SU-DHL-6 (cell line): ENCODE results near the gene TNPO1.

Experiments
- EZH2phosphoT487 ChIP-seq: fragments of 200-600 bp; sonication (generic), shearing (Covaris generic); conservative IDR thresholded peaks from 2 replicates; pipeline ENCODE4 v1.6.1; 2018; ENCODE audit warnings: mild to moderate bottlenecking, antibody characterized with exemption, low read length, moderate library complexity, mixed read lengths
- TF ChIP-seq, protein P1 (sequence below): fragments of 200-600 bp; sonication (generic); IDR thresholded peaks from one replicate; pipeline ENCODE4 v1.5.1; 2017; ENCODE audit warnings: antibody characterized with exemption, mild to moderate bottlenecking, low read length, moderate library complexity; ENCODE audit not compliant: insufficient read depth, poor library complexity, severe bottlenecking

DNA sequence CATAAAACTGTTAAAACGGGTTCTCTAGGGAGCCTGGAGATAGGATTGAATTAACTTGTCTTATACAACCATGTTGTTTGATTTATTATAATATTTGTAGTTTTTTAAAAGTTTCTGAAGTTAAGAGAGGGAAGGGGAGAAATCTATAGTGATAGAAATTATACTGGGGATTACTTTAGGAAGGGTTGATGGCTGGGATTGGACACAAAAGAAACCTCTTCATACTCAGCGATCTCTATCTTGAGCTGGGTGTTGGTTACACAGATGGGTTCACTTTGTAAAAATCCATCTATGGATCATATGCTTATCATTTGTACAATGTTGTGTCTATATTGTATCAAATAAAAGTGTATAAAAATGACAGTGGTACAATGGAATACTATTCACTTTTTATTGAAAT, 30.0 kb downstream of the TNPO1 start:
- TF ChIP-seq, protein P1, sequence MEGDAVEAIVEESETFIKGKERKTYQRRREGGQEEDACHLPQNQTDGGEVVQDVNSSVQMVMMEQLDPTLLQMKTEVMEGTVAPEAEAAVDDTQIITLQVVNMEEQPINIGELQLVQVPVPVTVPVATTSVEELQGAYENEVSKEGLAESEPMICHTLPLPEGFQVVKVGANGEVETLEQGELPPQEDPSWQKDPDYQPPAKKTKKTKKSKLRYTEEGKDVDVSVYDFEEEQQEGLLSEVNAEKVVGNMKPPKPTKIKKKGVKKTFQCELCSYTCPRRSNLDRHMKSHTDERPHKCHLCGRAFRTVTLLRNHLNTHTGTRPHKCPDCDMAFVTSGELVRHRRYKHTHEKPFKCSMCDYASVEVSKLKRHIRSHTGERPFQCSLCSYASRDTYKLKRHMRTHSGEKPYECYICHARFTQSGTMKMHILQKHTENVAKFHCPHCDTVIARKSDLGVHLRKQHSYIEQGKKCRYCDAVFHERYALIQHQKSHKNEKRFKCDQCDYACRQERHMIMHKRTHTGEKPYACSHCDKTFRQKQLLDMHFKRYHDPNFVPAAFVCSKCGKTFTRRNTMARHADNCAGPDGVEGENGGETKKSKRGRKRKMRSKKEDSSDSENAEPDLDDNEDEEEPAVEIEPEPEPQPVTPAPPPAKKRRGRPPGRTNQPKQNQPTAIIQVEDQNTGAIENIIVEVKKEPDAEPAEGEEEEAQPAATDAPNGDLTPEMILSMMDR, result no peak
- TF ChIP-seq EZH2phosphoT487, result no peak
